GM23338 (cell line): Measurements from ENCODE around the gene FYN. TPM values are rescaled to one million over a fixed set of nuclear protein-coding genes. Genes with fewer than 3 reads are reported as not detected.

Source experiments
- ATAC-seq: fragments of 200-7000 bp; cut with Tn5 transposase; 3 replicates; pipeline ENCODE4 v1.9.1; 2020
- DNase-seq: peaks from one replicate; pipeline ENCODE4 v3.0.0-alpha.2; 2015; ENCODE audit warnings: low spot score
- H2AFZ ChIP-seq: fragments of 200-600 bp; sonication (generic); 2 replicates; pipeline ENCODE4 v1.8.0; 2016; ENCODE audit warnings: antibody characterized with exemption, mild to moderate bottlenecking, moderate library complexity
- H3F3A ChIP-seq: fragments of 200-600 bp; sonication (generic); replicated peaks from 2 replicates; pipeline ENCODE4 v1.8.0; 2017; ENCODE audit warnings: antibody characterized with exemption, mixed run types, low read depth
- H3K27ac ChIP-seq: fragments of 200-600 bp; sonication (generic); 2 replicates; pipeline ENCODE4 v1.6.1; 2016; ENCODE audit warnings: low read depth
- H3K27me3 ChIP-seq: fragments of 200-600 bp; sonication (generic); 2 replicates; pipeline ENCODE4 v1.8.0; 2016; ENCODE audit warnings: mild to moderate bottlenecking, mixed run types, moderate library complexity; ENCODE audit not compliant: insufficient read depth
- H3K36me3 ChIP-seq: fragments of 200-600 bp; sonication (generic); 2 replicates; pipeline ENCODE4 v1.8.0; 2016; ENCODE audit warnings: mild to moderate bottlenecking; ENCODE audit not compliant: insufficient read depth
- H3K4me1 ChIP-seq: fragments of 200-600 bp; sonication (generic); 2 replicates; pipeline ENCODE4 v1.8.0; 2016; ENCODE audit warnings: mild to moderate bottlenecking, moderate library complexity; ENCODE audit not compliant: insufficient read depth
- H3K4me2 ChIP-seq: fragments of 200-600 bp; sonication (generic); 2 replicates; pipeline ENCODE4 v1.7.1; 2017; ENCODE audit warnings: mixed run types
- H3K4me3 ChIP-seq: fragments of 200-600 bp; sonication (generic); 2 replicates; pipeline ENCODE4 v1.6.1; 2016; ENCODE audit warnings: mixed run types
- H3K79me2 ChIP-seq: fragments of 200-600 bp; sonication (generic); replicated peaks from 2 replicates; pipeline ENCODE4 v1.8.0; 2017; ENCODE audit warnings: mild to moderate bottlenecking; ENCODE audit not compliant: insufficient read depth
- H3K9me2 ChIP-seq: fragments of 200-600 bp; sonication (generic); 2 replicates; pipeline ENCODE4 v1.8.0; 2017; ENCODE audit not compliant: insufficient read depth
- H4K20me1 ChIP-seq: fragments of 200-600 bp; sonication (generic); replicated peaks from 2 replicates; pipeline ENCODE4 v1.8.0; 2017; ENCODE audit warnings: mild to moderate bottlenecking; ENCODE audit not compliant: insufficient read depth
- H3K27ac Mint-ChIP-seq: 2 replicates; pipeline ENCODE4 v1.8.0; 2020; ENCODE audit warnings: inconsistent platforms, mild to moderate bottlenecking, moderate library complexity, mixed read lengths
- H3K27me3 Mint-ChIP-seq: 3 replicates; pipeline ENCODE4 v1.8.0; 2022; ENCODE audit warnings: low read depth, mild to moderate bottlenecking, moderate library complexity, mixed read lengths, inconsistent platforms; ENCODE audit not compliant: insufficient read depth, poor library complexity
- H3K36me3 Mint-ChIP-seq: 3 replicates; pipeline ENCODE4 v1.8.0; 2021; ENCODE audit warnings: low read depth, mild to moderate bottlenecking, inconsistent platforms, moderate library complexity, mixed read lengths
- H3K4me1 Mint-ChIP-seq: 3 replicates; pipeline ENCODE4 v1.8.0; 2020; ENCODE audit warnings: mild to moderate bottlenecking, inconsistent platforms, mixed read lengths
- H3K4me3 Mint-ChIP-seq: 3 replicates; pipeline ENCODE4 v1.8.0; 2021; ENCODE audit warnings: moderate library complexity, mild to moderate bottlenecking, inconsistent platforms, mixed read lengths
- H3K9me3 Mint-ChIP-seq: 3 replicates; pipeline ENCODE4 v1.8.0; 2020; ENCODE audit warnings: moderate library complexity, mild to moderate bottlenecking, inconsistent platforms, mixed read lengths
- CREB1 ChIP-seq: fragments of 250-450 bp; sonication (Bioruptor Pico); IDR thresholded peaks from 2 replicates; pipeline ENCODE4 v1.5.0; 2020; ENCODE audit warnings: low read depth, mild to moderate bottlenecking, moderate library complexity
- REST ChIP-seq: IDR thresholded peaks from one replicate; pipeline ENCODE4 v1.6.1; 2018; ENCODE audit warnings: antibody characterized with exemption; ENCODE audit not compliant: unreplicated experiment
- STAT1 ChIP-seq: IDR thresholded peaks from one replicate; pipeline ENCODE4 v1.6.1; 2016; ENCODE audit warnings: antibody characterized with exemption; ENCODE audit not compliant: unreplicated experiment
- ZNF114 ChIP-seq: fragments of 250-450 bp; sonication (Bioruptor Pico); IDR thresholded peaks from 2 replicates; pipeline ENCODE4 v1.5.0; 2020; ENCODE audit warnings: mild to moderate bottlenecking, moderate library complexity
- ZNF331 ChIP-seq: fragments of 250-450 bp; sonication (Bioruptor Pico); IDR thresholded peaks from 2 replicates; pipeline ENCODE4 v1.5.0; 2020; ENCODE audit warnings: low read depth, mild to moderate bottlenecking, moderate library complexity
- polyA plus RNA-seq: library from polyadenylated mRNA; unstranded; fragments of >200 nt; fragmentation: Nextera tagmentation; extraction: Ambion mirVana; gene quantifications from 2 replicates; pipeline ENCODE4 v1.2.1, GENCODE V29; 2016
- total RNA-seq: library from RNA; depleted of rRNA; stranded (reverse); fragments of >200 nt; shearing (Covaris generic); gene quantifications from 2 replicates; pipeline ENCODE4 v1.2.3, GENCODE V29; 2014
- TF ChIP-seq, protein P1 (sequence below): fragments of 250-450 bp; sonication (Bioruptor Pico); IDR thresholded peaks from 2 replicates; pipeline ENCODE4 v1.5.0; 2020; ENCODE audit warnings: mild to moderate bottlenecking, moderate library complexity

FYN gene
- total and polyA plus RNA-seq, 2 experiments from 2014 or later: 46.8 to 143 TPM

DNA sequence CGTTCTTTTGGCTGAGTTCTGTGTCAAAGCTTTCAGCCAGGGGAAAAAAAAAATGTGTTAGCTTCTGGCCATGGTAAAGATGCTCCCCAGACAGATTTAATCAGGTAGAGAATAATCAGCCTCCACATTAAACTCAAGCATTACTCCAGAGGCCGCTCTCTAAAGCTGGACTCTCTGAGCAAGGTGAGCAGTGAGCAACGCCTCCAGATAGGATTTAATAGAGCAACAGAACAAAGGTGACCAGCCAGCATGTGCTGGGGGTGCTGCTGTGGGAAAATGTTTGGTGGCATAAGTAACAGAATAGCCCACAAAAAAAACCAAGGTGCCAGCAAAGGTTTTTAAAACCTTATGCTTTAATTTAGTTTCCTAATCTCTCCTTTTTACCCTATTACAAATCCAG lies 164.1 kb downstream of the FYN start (continued):
- TF ChIP-seq, protein P1, sequence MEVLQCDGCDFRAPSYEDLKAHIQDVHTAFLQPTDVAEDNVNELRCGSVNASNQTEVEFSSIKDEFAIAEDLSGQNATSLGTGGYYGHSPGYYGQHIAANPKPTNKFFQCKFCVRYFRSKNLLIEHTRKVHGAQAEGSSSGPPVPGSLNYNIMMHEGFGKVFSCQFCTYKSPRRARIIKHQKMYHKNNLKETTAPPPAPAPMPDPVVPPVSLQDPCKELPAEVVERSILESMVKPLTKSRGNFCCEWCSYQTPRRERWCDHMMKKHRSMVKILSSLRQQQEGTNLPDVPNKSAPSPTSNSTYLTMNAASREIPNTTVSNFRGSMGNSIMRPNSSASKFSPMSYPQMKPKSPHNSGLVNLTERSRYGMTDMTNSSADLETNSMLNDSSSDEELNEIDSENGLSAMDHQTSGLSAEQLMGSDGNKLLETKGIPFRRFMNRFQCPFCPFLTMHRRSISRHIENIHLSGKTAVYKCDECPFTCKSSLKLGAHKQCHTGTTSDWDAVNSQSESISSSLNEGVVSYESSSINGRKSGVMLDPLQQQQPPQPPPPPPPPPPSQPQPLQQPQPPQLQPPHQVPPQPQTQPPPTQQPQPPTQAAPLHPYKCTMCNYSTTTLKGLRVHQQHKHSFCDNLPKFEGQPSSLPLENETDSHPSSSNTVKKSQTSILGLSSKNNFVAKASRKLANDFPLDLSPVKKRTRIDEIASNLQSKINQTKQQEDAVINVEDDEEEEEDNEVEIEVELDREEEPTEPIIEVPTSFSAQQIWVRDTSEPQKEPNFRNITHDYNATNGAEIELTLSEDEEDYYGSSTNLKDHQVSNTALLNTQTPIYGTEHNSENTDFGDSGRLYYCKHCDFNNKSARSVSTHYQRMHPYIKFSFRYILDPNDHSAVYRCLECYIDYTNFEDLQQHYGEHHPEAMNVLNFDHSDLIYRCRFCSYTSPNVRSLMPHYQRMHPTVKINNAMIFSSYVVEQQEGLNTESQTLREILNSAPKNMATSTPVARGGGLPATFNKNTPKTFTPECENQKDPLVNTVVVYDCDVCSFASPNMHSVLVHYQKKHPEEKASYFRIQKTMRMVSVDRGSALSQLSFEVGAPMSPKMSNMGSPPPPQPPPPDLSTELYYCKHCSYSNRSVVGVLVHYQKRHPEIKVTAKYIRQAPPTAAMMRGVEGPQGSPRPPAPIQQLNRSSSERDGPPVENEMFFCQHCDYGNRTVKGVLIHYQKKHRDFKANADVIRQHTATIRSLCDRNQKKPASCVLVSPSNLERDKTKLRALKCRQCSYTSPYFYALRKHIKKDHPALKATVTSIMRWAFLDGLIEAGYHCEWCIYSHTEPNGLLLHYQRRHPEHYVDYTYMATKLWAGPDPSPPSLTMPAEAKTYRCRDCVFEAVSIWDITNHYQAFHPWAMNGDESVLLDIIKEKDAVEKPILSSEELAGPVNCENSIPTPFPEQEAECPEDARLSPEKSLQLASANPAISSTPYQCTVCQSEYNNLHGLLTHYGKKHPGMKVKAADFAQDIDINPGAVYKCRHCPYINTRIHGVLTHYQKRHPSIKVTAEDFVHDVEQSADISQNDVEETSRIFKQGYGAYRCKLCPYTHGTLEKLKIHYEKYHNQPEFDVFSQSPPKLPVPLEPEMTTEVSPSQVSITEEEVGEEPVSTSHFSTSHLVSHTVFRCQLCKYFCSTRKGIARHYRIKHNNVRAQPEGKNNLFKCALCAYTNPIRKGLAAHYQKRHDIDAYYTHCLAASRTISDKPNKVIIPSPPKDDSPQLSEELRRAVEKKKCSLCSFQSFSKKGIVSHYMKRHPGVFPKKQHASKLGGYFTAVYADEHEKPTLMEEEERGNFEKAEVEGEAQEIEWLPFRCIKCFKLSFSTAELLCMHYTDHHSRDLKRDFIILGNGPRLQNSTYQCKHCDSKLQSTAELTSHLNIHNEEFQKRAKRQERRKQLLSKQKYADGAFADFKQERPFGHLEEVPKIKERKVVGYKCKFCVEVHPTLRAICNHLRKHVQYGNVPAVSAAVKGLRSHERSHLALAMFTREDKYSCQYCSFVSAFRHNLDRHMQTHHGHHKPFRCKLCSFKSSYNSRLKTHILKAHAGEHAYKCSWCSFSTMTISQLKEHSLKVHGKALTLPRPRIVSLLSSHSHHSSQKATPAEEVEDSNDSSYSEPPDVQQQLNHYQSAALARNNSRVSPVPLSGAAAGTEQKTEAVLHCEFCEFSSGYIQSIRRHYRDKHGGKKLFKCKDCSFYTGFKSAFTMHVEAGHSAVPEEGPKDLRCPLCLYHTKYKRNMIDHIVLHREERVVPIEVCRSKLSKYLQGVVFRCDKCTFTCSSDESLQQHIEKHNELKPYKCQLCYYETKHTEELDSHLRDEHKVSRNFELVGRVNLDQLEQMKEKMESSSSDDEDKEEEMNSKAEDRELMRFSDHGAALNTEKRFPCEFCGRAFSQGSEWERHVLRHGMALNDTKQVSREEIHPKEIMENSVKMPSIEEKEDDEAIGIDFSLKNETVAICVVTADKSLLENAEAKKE (CRISPR knock-in tag): no peak

DNA sequence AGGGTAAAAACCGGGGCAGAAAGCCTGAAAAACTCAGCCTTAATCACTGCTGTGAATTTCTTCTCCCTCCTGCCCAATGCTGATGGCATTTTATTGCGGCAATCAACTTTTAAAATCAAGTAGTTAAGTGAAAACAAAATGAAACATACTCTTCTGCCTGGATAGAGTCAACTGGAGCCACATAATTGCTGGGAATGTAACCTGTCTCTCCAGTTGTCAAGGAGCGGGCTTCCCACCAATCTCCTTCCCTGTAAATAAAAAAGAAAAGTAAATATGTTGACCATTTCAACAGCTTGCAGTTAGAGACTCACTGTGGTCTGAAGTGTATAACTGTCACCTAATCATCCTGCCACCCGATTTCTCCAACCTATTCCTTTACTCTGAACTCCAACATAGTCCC lies 165.5 kb downstream of the FYN start:
- Histone ChIP-seq H2AFZ (no peak overlapping the region), H3F3A (no peaks in the 10 kb centered on the region; the same call in 1 of the 2 replicates), H3K9me2 (no peaks in the 10 kb centered on the region), H4K20me1 (no peaks in the 10 kb centered on the region; the same call in 1 of the 2 replicates), H3K36me3 (0 out of 2 replicates have a peak, but pooled peaks cover 3% of the 10 kb centered on the region), H3K4me2 (no peak overlapping the region), H3K27ac (no peak overlapping the region), H3K27me3 (no peaks in the 10 kb centered on the region), H3K79me2 (no peaks in the 10 kb centered on the region), H3K4me3 (no peak overlapping the region), H3K4me1 (peaks cover 18% of the 10 kb centered on the region)
- Mint-ChIP-seq H3K9me3 (no peaks in the 10 kb centered on the region), H3K27ac (no peak overlapping the region), H3K27me3 (peaks cover 2% of the 10 kb centered on the region), H3K4me1 (peaks cover 28% of the 10 kb centered on the region), H3K4me3 (no peak overlapping the region), H3K36me3 (peaks cover 15% of the 10 kb centered on the region; the same call in 2 of the 3 replicates)
- ATAC-seq (no peak), DNase-seq (no peak)
- TF ChIP-seq CREB1: no peak
- TF ChIP-seq ZNF331 (CRISPR knock-in tag): no peak
- no peak for TF ChIP-seq REST
- no peak for TF ChIP-seq ZNF114 (CRISPR knock-in tag)
- TF ChIP-seq, protein P1 (CRISPR knock-in tag): no peak
- no peak for TF ChIP-seq STAT1
